Measurements from ENCODE around the gene KLC1.

DNA sequence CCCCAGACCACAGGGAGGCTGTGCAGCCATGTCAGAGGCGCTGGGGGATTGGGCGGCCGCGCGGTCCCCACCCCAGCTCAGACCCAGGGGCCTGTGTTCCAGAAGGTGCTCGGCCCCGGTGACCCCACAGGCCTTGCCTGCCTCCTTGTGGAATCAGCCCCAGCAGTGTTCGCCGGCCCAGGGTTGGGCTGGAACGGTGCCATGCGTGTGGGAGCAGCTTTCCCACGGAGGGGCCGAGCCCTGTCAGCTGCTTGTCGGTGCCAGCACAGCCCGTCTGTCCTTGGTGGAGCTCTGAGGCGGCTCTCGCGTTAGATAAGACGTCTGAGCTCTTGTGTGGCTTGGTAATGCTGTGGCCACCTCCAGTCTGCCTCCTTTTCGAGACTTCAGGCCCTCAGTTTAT lies 95.1 kb downstream of the KLC1 start:
- no peak for TF ChIP-seq EZH2 (IDR thresholded peaks at IDR 0.05)
- TF ChIP-seq POLR2AphosphoS5 (IDR thresholded peaks at IDR 0.05; ENCODE audit: borderline replicate concordance, low read depth, low read length), result no peak
- TF ChIP-seq FOXP2 (optimal IDR thresholded peaks at IDR 0.05; ENCODE audit: control extremely low read depth, extremely low read length, insufficient read depth), result no peak

Data from SK-N-MC (cell line).